GM18909 (cell line): ENCODE measurements around the gene ITFG1.
"Not testable (repeated sequence)": the region's sequence is repeated elsewhere in the genome, so short reads cannot be mapped to it uniquely, and the experiment has no call there.

Experiments used
- ATAC-seq: cut with Tn5 transposase; IDR thresholded peaks from one replicate; pipeline ENCODE4 v1.9.1; 2021; ENCODE audit warnings: mild to moderate bottlenecking; ENCODE audit not compliant: unreplicated experiment, poor library complexity

The ITFG1 gene

GRCh38 chr16:47349029-47349428, 111.8 kb downstream of the ITFG1 start:
- ATAC-seq = not testable (repeated sequence)

- not testable (repeated sequence) for ATAC-seq
Observed at GRCh38 chr16:47347021-47347696, 113.7 kb downstream of the ITFG1 start.

- ATAC-seq = no peak
Observed at GRCh38 chr16:47342055-47342454, 118.8 kb downstream of the ITFG1 start.

- not testable (repeated sequence) for ATAC-seq
Observed at GRCh38 chr16:47330562-47330961, 130.3 kb downstream of the ITFG1 start.

GRCh38 chr16:47324309-47324708, 136.6 kb downstream of the ITFG1 start:
- not testable (repeated sequence) for ATAC-seq

- no peak for ATAC-seq
Observed at GRCh38 chr16:47323241-47323640, 137.6 kb downstream of the ITFG1 start.

GRCh38 chr16:47320546-47321310, 140.1 kb downstream of the ITFG1 start:
- ATAC-seq = no peak

- ATAC-seq = peak; percentile 68
Observed at GRCh38 chr16:47317465-47318240, 143.2 kb downstream of the ITFG1 start.

GRCh38 chr16:47316442-47317015, 144.3 kb downstream of the ITFG1 start:
- ATAC-seq = no peak

GRCh38 chr16:47311738-47312505, 148.9 kb downstream of the ITFG1 start:
- ATAC-seq = no peak

- no peak for ATAC-seq
Observed at GRCh38 chr16:47310792-47311211, 150.1 kb downstream of the ITFG1 start.

- no peak for ATAC-seq
Observed at GRCh38 chr16:47309581-47310312, 151.1 kb downstream of the ITFG1 start.

- no peak for ATAC-seq
Observed at GRCh38 chr16:47308601-47309000, 152.3 kb downstream of the ITFG1 start.

GRCh38 chr16:47304563-47304962, 156.3 kb downstream of the ITFG1 start:
- ATAC-seq = no peak

- no peak for ATAC-seq
Observed at GRCh38 chr16:47299587-47299986, 161.3 kb downstream of the ITFG1 start.

GRCh38 chr16:47284999-47285398, 175.9 kb downstream of the ITFG1 start:
- ATAC-seq = no peak

- ATAC-seq = no peak
Observed at GRCh38 chr16:47278306-47278970, 182.4 kb downstream of the ITFG1 start.

- no peak for ATAC-seq
Observed at GRCh38 chr16:47276522-47276921, 184.3 kb downstream of the ITFG1 start.

GRCh38 chr16:47262938-47263337, 197.9 kb downstream of the ITFG1 start:
- no peak for ATAC-seq
